Measurements from ENCODE around the gene ENAM. TPM values are rescaled to one million over a fixed set of nuclear protein-coding genes. Genes with fewer than 3 reads are reported as not detected.
A peak's percentile ranks its signal among the peaks of the same experiment; 100 is the strongest.
"Not testable (repeated sequence)": the region's sequence is repeated elsewhere in the genome, so short reads cannot be mapped to it uniquely, and the experiment has no call there.

ENAM gene
- total RNA-seq, 1 experiment from 2014 or later = not detected

- Mint-ChIP-seq H3K36me3 (ENCODE audit: insufficient read depth, unreplicated experiment) (no peaks in the 10 kb centered on the region), H3K4me3 (ENCODE audit: unreplicated experiment) (no peak overlapping the region), H3K27me3 (ENCODE audit: insufficient read depth, unreplicated experiment) (peaks cover 23% of the 10 kb centered on the region), H3K27ac (ENCODE audit: low read depth, unreplicated experiment) (no peak overlapping the region), H3K9me3 (ENCODE audit: unreplicated experiment) (no peaks in the 10 kb centered on the region), H3K4me1 (ENCODE audit: insufficient read depth, unreplicated experiment) (no peaks in the 10 kb centered on the region)
- no TSS peak for BruUV-seq (replicated peaks)
- intact Hi-C loops (cut with micrococcal nuclease) = no loop called here
- TF ChIP-seq CTCF (IDR thresholded peaks at IDR 0.05; ENCODE audit: unreplicated experiment) = no peak
- ChIA-PET POLR2A (no interaction called here), CTCF (interaction anchor here (0.5 to 1.6 kb wide), 5 partner anchors 8 to 232 kb away, joined by 3 to 17 read pairs (median 3); no protein-coding TSS in a partner anchor)
- DNase-seq (ENCODE audit: unreplicated experiment) = no peak
These were observed 31.6 kb downstream of the ENAM start for GRCh38 chr4:70660106-70660505.

- H3K4me3 Mint-ChIP-seq (ENCODE audit: unreplicated experiment); H3K9me3 Mint-ChIP-seq (ENCODE audit: unreplicated experiment); H3K4me1 Mint-ChIP-seq (ENCODE audit: insufficient read depth, unreplicated experiment); BruUV-seq (replicated peaks); POLR2A ChIA-PET; H3K27ac Mint-ChIP-seq (ENCODE audit: low read depth, unreplicated experiment); intact Hi-C loops (cut with micrococcal nuclease); H3K36me3 Mint-ChIP-seq (ENCODE audit: insufficient read depth, unreplicated experiment); DNase-seq (ENCODE audit: unreplicated experiment): not testable (repeated sequence)
- H3K27me3 Mint-ChIP-seq (ENCODE audit: insufficient read depth, unreplicated experiment) = peaks cover 22% of the 10 kb centered on the region
- CTCF ChIA-PET = interaction anchor here (0.6 to 1.6 kb wide), 2 partner anchors 9 to 49 kb away, joined by 3 to 17 read pairs; no protein-coding TSS in a partner anchor
These were observed 32.9 kb downstream of the ENAM start for GRCh38 chr4:70661309-70661922.

GRCh38 chr4:70666369-70666768 lies 37.8 kb downstream of the ENAM start, which contains the start of gene JCHAIN:
Gene JCHAIN, minus strand, starts transcription at chr4:70666508. Its CDS starts 18 bp downstream, at chr4:70666490.
- Mint-ChIP-seq H3K4me3 (ENCODE audit: unreplicated experiment) (no peak within 1 kb of the TSS), H3K27ac (ENCODE audit: low read depth, unreplicated experiment) (no peak within 1 kb of the TSS), H3K4me1 (ENCODE audit: insufficient read depth, unreplicated experiment) (no peaks in the 10 kb centered on the region), H3K27me3 (ENCODE audit: insufficient read depth, unreplicated experiment) (peaks cover 12% of the 10 kb centered on the region), H3K36me3 (ENCODE audit: insufficient read depth, unreplicated experiment) (no peaks in the 10 kb centered on the region), H3K9me3 (ENCODE audit: unreplicated experiment) (no peaks in the 10 kb centered on the region)
- ChIA-PET POLR2A (interaction anchor here (1.0 to 1.7 kb wide), 3 partner anchors 12 to 29 kb away, joined by 3 to 4 read pairs (median 3); no protein-coding TSS in a partner anchor), CTCF (interaction anchor here (2.4 kb wide), 1 partner anchor 14 kb away, joined by 8 read pairs; no protein-coding TSS in a partner anchor)
- DNase-seq (ENCODE audit: unreplicated experiment) = peak; percentile 5
- TF ChIP-seq CTCF (IDR thresholded peaks at IDR 0.05; ENCODE audit: unreplicated experiment) = no peak
- intact Hi-C loops (cut with micrococcal nuclease) = no loop called here
- no TSS peak for BruUV-seq (replicated peaks)

- no TSS peak for BruUV-seq (replicated peaks)
- intact Hi-C loops (cut with micrococcal nuclease) = no loop called here
- Mint-ChIP-seq H3K4me1 (ENCODE audit: insufficient read depth, unreplicated experiment) (no peaks in the 10 kb centered on the region), H3K36me3 (ENCODE audit: insufficient read depth, unreplicated experiment) (no peaks in the 10 kb centered on the region), H3K9me3 (ENCODE audit: unreplicated experiment) (no peaks in the 10 kb centered on the region), H3K27me3 (ENCODE audit: insufficient read depth, unreplicated experiment) (peaks cover 12% of the 10 kb centered on the region), H3K27ac (ENCODE audit: low read depth, unreplicated experiment) (no peak overlapping the region), H3K4me3 (ENCODE audit: unreplicated experiment) (no peak overlapping the region)
- POLR2A ChIA-PET = interaction anchor here (0.6 kb wide), 2 partner anchors 16 to 786 kb away, joined by 3 read pairs; no protein-coding TSS in a partner anchor
- peak; percentile 19 for DNase-seq (ENCODE audit: unreplicated experiment)
- TF ChIP-seq CTCF (IDR thresholded peaks at IDR 0.05; ENCODE audit: unreplicated experiment) = no peak
- CTCF ChIA-PET = interaction anchor here (0.6 to 1.1 kb wide), 5 partner anchors 12 to 341 kb away, joined by 3 to 5 read pairs (median 4); no protein-coding TSS in a partner anchor
These were observed 39.4 kb downstream of the ENAM start for GRCh38 chr4:70667740-70668535.

Data from MCF 10A (cell line).